H1 (cell line): ENCODE data around the gene NEK4. TPM values are rescaled to one million over a fixed set of nuclear protein-coding genes. Genes with fewer than 3 reads are reported as not detected.

ENCODE experiments used
- BCL11A ChIP-seq, 2 experiments: IDR thresholded peaks; one replicate each; pipeline ENCODE4 v1.6.1; 2011; ENCODE audit warnings: low read depth in 2 of 2, low read length in 2 of 2, mild to moderate bottlenecking in 2 of 2
- BRCA1 ChIP-seq: IDR thresholded peaks from 2 replicates; pipeline ENCODE4 v1.6.1; 2012; ENCODE audit warnings: low read depth, low read length, improper control_type of control experiment
- CHD7 ChIP-seq: fragments of 300-600 bp; sonication (generic); IDR thresholded peaks from 2 replicates; pipeline ENCODE4 v1.7.1; 2012; ENCODE audit warnings: low read length, moderate library complexity, mild to moderate bottlenecking, inconsistent platforms; ENCODE audit not compliant: insufficient replicate concordance
- CREB1 ChIP-seq: IDR thresholded peaks from 2 replicates; pipeline ENCODE4 v1.6.1; 2012; ENCODE audit warnings: inconsistent platforms
- JUND ChIP-seq: IDR thresholded peaks from 2 replicates; pipeline ENCODE4 v1.6.1; 2011; ENCODE audit warnings: mild to moderate bottlenecking, improper control_type of control experiment, low read length
- MAFK ChIP-seq: IDR thresholded peaks from 2 replicates; pipeline ENCODE4 v1.6.1; 2012; ENCODE audit warnings: low read depth, mild to moderate bottlenecking, improper control_type of control experiment, low read length
- RBBP5 ChIP-seq: IDR thresholded peaks from 2 replicates; pipeline ENCODE4 v1.7.1; 2012; ENCODE audit warnings: low read depth, mild to moderate bottlenecking, inconsistent platforms, low read length, moderate library complexity, borderline replicate concordance
- RXRA ChIP-seq: IDR thresholded peaks from 2 replicates; pipeline ENCODE4 v1.6.1; 2011; ENCODE audit warnings: low read depth, mild to moderate bottlenecking, low read length, moderate library complexity; ENCODE audit not compliant: insufficient read depth
- SP1 ChIP-seq: IDR thresholded peaks from 2 replicates; pipeline ENCODE4 v1.6.1; 2011; ENCODE audit warnings: low read depth, low read length
- SRF ChIP-seq: IDR thresholded peaks from 2 replicates; pipeline ENCODE4 v1.6.1; 2011; ENCODE audit warnings: mild to moderate bottlenecking, low read depth, low read length, moderate library complexity
- TBP ChIP-seq: IDR thresholded peaks from 2 replicates; pipeline ENCODE4 v1.6.1; 2011; ENCODE audit warnings: low read depth, low read length, improper control_type of control experiment
- polyA plus RNA-seq, 7 experiments: library from polyadenylated mRNA; depleted of rRNA in 3 of 7; stranded (reverse) in 5 of 7; unstranded in 2 of 7; fragments of >200 nt in 5 of 7; fragments of 200-250 nt in 2 of 7; gene quantifications; 1 replicate in 5 of 7; 2 replicates in 1 of 7; 4 replicates in 1 of 7; pipeline versions ENCODE4 v1.2.1 to v1.2.3, GENCODE V29; 2011 to 2013; ENCODE audit warnings: missing spikeins in 2 of 7, mixed read lengths in 2 of 7
- total RNA-seq: library from RNA; stranded (reverse); fragmentation: NEBNext Ultra II Directional; extraction: Animal tissue kit (Norgen Biotek cat#: 25700); gene quantifications from 2 replicates; pipeline ENCODE4 v1.2.1, GENCODE V29; 2021

NEK4 gene
- total and polyA plus RNA-seq, 2 of the 8 experiments (the other 6 are each of a cell fraction or from before 2014, with no cell fraction given), result 7.5 to 40.0 TPM

GRCh38 chr3:52770496-52771333 lies at the start of gene NEK4 (continued):
- TF ChIP-seq CREB1 (peak; percentile 78), BCL11A (IDR thresholded peaks at IDR 0.05; ENCODE audit: low read depth in 2 of 2, low read length in 2 of 2) (no peak), RXRA (no peak), RBBP5 (no peak), JUND (no peak), CHD7 (no peak), BRCA1 (no peak), TBP (peak; percentile 90), SRF (no peak), SP1 (0 out of 2 replicates have a peak, but pooled peaks have one; percentile 35), MAFK (no peak)
